Activated naive CD8-positive, alpha-beta T cell treated with anti-CD3 and anti-CD28 coated beads, Interleukin-2, amount 10 ng/mL, durations not matched to agents 7 days and 5 days (primary cell): ENCODE results near the gene ACTN1. TPM values are rescaled to one million over a fixed set of nuclear protein-coding genes. Genes with fewer than 3 reads are reported as not detected.
"Not testable (repeated sequence)": the region's sequence is repeated elsewhere in the genome, so short reads cannot be mapped to it uniquely, and the experiment has no call there.

Source experiments
- ATAC-seq: fragments of 150-1000 bp; cut with Tn5 transposase; one replicate; pipeline ENCODE4 v1.10.0; 2021; ENCODE audit warnings: low read depth, moderate library complexity
- POLR2A ChIA-PET: fragments of 350-600 bp; sonication (Branson Sonifier 250); formaldehyde crosslinking; loops from one replicate; lab custom pipeline; 2021; ENCODE audit warnings: antibody characterized with exemption; lab: Charles Lee
- DNase-seq: peaks from one replicate; pipeline ENCODE4 v3.0.0; 2021
- H3K27ac Mint-ChIP-seq: one replicate; pipeline ENCODE4 v1.8.0; 2022; ENCODE audit warnings: mild to moderate bottlenecking, mixed read lengths
- H3K27me3 Mint-ChIP-seq: one replicate; pipeline ENCODE4 v1.8.0; 2022; ENCODE audit warnings: mild to moderate bottlenecking, moderate library complexity, mixed read lengths
- H3K36me3 Mint-ChIP-seq: one replicate; pipeline ENCODE4 v1.8.0; 2021; ENCODE audit warnings: mild to moderate bottlenecking, mixed read lengths
- H3K4me1 Mint-ChIP-seq: one replicate; pipeline ENCODE4 v1.8.0; 2021; ENCODE audit warnings: mixed read lengths
- H3K4me3 Mint-ChIP-seq: one replicate; pipeline ENCODE4 v1.8.0; 2022; ENCODE audit warnings: mild to moderate bottlenecking, moderate library complexity, mixed read lengths
- H3K9me3 Mint-ChIP-seq: one replicate; pipeline ENCODE4 v1.8.0; 2021; ENCODE audit warnings: mixed read lengths
- total RNA-seq, 2 experiments: library from RNA; stranded (reverse); gene quantifications; one replicate each; pipeline ENCODE4 v1.2.3, GENCODE V29; 2021

The ACTN1 gene
- total RNA-seq, 2 experiments from 2014 or later: 63.8 to 71.5 TPM

DNA sequence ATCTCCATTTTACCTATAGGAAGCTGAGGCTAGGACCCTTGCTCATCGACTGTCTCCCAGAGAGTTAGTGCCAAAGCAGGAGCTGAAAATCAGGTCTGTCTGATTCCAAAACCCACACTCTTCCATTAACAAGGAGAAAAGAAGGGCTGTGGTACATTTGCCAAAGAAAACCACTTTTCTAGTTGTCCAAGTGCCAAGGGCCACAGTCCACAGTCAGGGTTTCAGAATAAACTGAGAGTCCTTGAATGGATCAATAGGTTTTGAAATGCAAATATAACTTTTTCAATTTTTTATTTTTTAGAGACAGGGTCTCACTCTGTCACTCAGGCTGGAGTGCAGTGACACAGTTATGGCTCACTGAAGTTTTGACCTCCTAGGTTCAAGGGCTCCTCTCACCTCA is 130.8 kb downstream of the ACTN1 start:
- peaks cover 4% of the 10 kb centered on the region for H3K4me1 Mint-ChIP-seq
- DNase-seq (no peak), ATAC-seq (no peak)
- no peaks in the 10 kb centered on the region for H3K9me3 Mint-ChIP-seq
- H3K36me3 Mint-ChIP-seq: no peaks in the 10 kb centered on the region
- no peak overlapping the region for H3K4me3 Mint-ChIP-seq
- H3K27ac Mint-ChIP-seq: no peak overlapping the region
- no peaks in the 10 kb centered on the region for H3K27me3 Mint-ChIP-seq
- POLR2A ChIA-PET: no interaction called here

- H3K4me1 Mint-ChIP-seq, H3K27me3 Mint-ChIP-seq, ATAC-seq, H3K4me3 Mint-ChIP-seq, H3K9me3 Mint-ChIP-seq, POLR2A ChIA-PET, H3K36me3 Mint-ChIP-seq, H3K27ac Mint-ChIP-seq, DNase-seq: not testable (repeated sequence)
Observed at GRCh38 chr14:68847640-68848039, 131.5 kb downstream of the ACTN1 start.

- POLR2A ChIA-PET: no interaction called here
- ATAC-seq (no peak), DNase-seq (no peak)
- Mint-ChIP-seq H3K4me3 (no peak overlapping the region), H3K9me3 (no peaks in the 10 kb centered on the region), H3K27me3 (no peaks in the 10 kb centered on the region), H3K4me1 (peaks cover 8% of the 10 kb centered on the region), H3K36me3 (no peaks in the 10 kb centered on the region), H3K27ac (no peak overlapping the region)
Observed at GRCh38 chr14:68846466-68846865, 132.6 kb downstream of the ACTN1 start.

DNA sequence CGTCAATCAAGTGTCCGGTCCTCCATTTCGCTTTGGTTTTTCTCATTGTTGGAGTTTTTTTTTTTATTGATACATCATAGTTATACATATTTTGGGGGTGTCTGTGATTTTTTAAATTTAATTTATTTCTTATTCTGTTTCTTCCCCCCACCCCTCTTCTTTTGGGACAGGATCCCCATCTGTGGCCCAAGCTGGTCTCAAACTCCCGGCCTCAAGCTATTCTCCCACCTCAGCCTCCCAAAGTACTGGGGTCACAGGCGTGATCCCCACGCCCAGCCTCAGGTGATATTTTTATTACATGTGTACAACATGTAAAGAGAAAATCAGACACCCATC is 134.9 kb downstream of the ACTN1 start:
- Mint-ChIP-seq H3K36me3 (peaks cover 5% of the 10 kb centered on the region), H3K4me1 (peaks cover 16% of the 10 kb centered on the region), H3K4me3 (no peak overlapping the region), H3K27me3 (no peaks in the 10 kb centered on the region), H3K27ac (no peak overlapping the region), H3K9me3 (peaks cover 3% of the 10 kb centered on the region)
- no peak for DNase-seq
- ATAC-seq: no peak
- POLR2A ChIA-PET: interaction anchor here (0.6 to 1.0 kb wide), 4 partner anchors 25 to 49 kb away, joined by 3 to 5 read pairs (median 4); no protein-coding TSS in a partner anchor

DNA sequence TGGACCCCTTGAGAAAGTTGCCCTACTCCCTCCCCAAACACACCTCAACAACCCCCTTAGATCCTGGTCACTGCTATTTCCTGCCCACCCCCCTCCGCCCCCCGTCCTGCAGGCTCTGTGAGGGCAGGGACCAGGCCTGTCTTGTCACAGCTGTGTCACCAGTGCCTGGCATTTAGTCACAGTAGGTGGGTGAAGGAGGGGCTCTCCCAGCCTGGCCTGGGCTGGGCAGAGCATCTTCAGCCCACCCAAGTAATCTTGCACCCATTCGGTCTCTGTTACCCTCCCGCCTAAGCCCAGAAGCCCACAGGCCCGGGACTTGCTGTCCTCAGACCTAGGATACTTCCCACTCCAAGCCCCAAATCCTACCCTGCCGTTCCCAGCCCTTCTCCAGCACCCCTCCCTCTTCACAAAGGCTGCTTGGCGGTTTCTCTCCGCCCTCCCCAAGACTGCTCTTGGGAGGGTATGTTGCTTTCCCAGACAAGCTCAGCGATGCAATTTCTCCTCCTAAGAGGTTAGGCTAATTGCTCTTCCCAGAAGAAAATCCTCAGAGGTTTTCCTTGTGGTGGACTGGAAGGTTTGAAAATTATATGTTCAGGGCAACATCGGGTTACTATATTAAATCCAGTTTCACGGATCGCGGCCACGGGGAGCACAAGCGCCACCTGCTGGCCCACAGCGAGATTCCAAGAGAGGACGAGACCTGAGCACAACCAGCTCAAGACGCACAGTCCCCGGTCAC is 135.5 kb downstream of the ACTN1 start:
- ATAC-seq (peak; percentile 76), DNase-seq (peak; percentile 81)
- Mint-ChIP-seq H3K27me3 (no peaks in the 10 kb centered on the region), H3K4me3 (peak overlapping the region; percentile 40), H3K36me3 (peaks cover 7% of the 10 kb centered on the region), H3K4me1 (peaks cover 16% of the 10 kb centered on the region), H3K9me3 (peaks cover 4% of the 10 kb centered on the region), H3K27ac (no peak overlapping the region)
- POLR2A ChIA-PET: interaction anchor here (0.9 to 1.0 kb wide), 3 partner anchors 24 to 48 kb away, joined by 3 to 5 read pairs (median 4); no protein-coding TSS in a partner anchor

GRCh38 chr14:68842298-68842697 is 136.8 kb downstream of the ACTN1 start:
- H3K9me3 Mint-ChIP-seq: peaks cover 4% of the 10 kb centered on the region
- peaks cover 8% of the 10 kb centered on the region for H3K36me3 Mint-ChIP-seq
- POLR2A ChIA-PET: interaction anchor here (0.8 kb wide), 1 partner anchor 49 kb away, joined by 3 read pairs; the partner anchor contains the start of gene ZFP36L1
- peaks cover 16% of the 10 kb centered on the region for H3K4me1 Mint-ChIP-seq
- ATAC-seq: no peak
- no peak overlapping the region for H3K4me3 Mint-ChIP-seq
- no peaks in the 10 kb centered on the region for H3K27me3 Mint-ChIP-seq
- no peak overlapping the region for H3K27ac Mint-ChIP-seq
- no peak for DNase-seq

GRCh38 chr14:68841016-68841809 is 137.9 kb downstream of the ACTN1 start:
- no peak for DNase-seq
- Mint-ChIP-seq H3K4me1 (peaks cover 16% of the 10 kb centered on the region), H3K9me3 (peaks cover 10% of the 10 kb centered on the region), H3K27me3 (no peaks in the 10 kb centered on the region), H3K36me3 (peaks cover 11% of the 10 kb centered on the region), H3K4me3 (no peak overlapping the region), H3K27ac (peak overlapping the region; percentile 28)
- POLR2A ChIA-PET: interaction anchor here (0.6 kb wide), 1 partner anchor 26 kb away, joined by 3 read pairs; no protein-coding TSS in a partner anchor
- ATAC-seq: peak; percentile 28

- peaks cover 15% of the 10 kb centered on the region for H3K9me3 Mint-ChIP-seq
- no peak overlapping the region for H3K4me3 Mint-ChIP-seq
- ATAC-seq (no peak), DNase-seq (no peak)
- H3K4me1 Mint-ChIP-seq: peaks cover 17% of the 10 kb centered on the region
- POLR2A ChIA-PET: no interaction called here
- no peak overlapping the region for H3K27ac Mint-ChIP-seq
- H3K27me3 Mint-ChIP-seq: no peaks in the 10 kb centered on the region
- H3K36me3 Mint-ChIP-seq: peaks cover 11% of the 10 kb centered on the region
Observed at GRCh38 chr14:68840454-68840853, 138.6 kb downstream of the ACTN1 start.

DNA sequence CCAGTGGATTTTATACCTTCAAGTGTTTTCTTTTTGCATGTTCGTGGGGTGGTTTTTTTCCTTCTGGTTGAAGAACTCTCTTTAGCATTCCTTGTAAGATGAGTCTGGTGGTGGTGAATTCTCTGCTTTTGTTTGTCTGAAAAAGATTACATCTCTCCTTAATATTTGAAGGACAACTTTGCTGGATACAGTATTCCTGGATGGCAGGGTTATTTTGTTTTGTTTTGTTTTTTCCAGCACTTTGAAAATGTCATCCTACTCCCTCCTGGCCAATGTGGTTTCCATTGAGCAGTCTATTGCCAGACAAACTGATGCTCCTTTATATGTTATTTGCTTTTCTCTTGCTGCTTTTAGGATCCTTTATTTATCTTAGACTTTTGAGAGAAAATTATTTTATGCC is 143.0 kb downstream of the ACTN1 start:
- no peak overlapping the region for H3K27ac Mint-ChIP-seq
- peaks cover 20% of the 10 kb centered on the region for H3K9me3 Mint-ChIP-seq
- peaks cover 6% of the 10 kb centered on the region for H3K4me1 Mint-ChIP-seq
- H3K27me3 Mint-ChIP-seq: peaks cover 4% of the 10 kb centered on the region
- no peak for DNase-seq
- H3K4me3 Mint-ChIP-seq: no peak overlapping the region
- H3K36me3 Mint-ChIP-seq: peaks cover 11% of the 10 kb centered on the region
- no peak for ATAC-seq
- POLR2A ChIA-PET: no interaction called here

DNA sequence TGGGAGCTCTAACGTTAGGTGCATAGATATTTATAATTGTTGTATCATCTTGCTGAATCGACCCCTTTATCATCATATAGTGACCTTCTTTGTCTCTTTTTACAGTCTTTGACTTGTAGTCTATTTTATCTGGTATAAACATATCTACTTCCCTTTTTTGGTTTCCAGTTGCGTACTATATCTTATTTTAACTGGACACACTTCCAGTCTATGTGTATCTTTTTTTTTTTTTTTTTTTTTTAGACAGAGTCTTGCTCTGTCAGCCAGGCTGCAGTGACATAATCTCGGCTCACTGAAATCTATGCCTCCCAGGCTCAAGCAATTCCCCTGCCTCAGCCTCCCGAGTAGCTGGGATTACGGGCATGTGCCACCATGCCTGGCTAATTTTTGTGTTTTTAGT is 144.3 kb downstream of the ACTN1 start:
- Mint-ChIP-seq H3K4me1 (peaks cover 1% of the 10 kb centered on the region), H3K9me3 (peaks cover 20% of the 10 kb centered on the region), H3K27ac (no peak overlapping the region), H3K4me3 (no peak overlapping the region), H3K36me3 (peaks cover 11% of the 10 kb centered on the region), H3K27me3 (peaks cover 4% of the 10 kb centered on the region)
- POLR2A ChIA-PET: no interaction called here
- DNase-seq: no peak
- no peak for ATAC-seq

DNA sequence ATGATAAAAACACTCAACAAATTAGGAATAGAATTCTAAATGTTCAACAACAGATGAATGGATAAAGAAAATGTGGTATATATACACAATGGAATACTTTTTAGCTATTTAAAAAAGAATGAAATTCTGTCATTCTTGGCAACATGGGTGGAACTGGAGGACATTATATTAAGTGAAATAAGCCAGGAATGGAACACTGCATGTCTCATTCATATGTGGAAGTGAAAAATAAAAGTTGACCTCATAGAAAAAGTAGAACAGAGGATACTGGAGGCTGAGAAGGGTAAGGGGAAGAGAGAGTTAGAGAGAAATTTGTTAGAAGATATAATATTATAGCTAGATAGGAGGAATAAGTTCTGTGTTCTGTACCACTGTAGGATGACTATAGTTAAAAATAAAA is 150.4 kb downstream of the ACTN1 start:
- Mint-ChIP-seq H3K27me3 (peaks cover 6% of the 10 kb centered on the region), H3K9me3 (peaks cover 5% of the 10 kb centered on the region), H3K4me3 (no peak overlapping the region), H3K27ac (no peak overlapping the region), H3K4me1 (peaks cover 2% of the 10 kb centered on the region), H3K36me3 (no peaks in the 10 kb centered on the region)
- ATAC-seq: no peak
- POLR2A ChIA-PET: no interaction called here
- DNase-seq: no peak

DNA sequence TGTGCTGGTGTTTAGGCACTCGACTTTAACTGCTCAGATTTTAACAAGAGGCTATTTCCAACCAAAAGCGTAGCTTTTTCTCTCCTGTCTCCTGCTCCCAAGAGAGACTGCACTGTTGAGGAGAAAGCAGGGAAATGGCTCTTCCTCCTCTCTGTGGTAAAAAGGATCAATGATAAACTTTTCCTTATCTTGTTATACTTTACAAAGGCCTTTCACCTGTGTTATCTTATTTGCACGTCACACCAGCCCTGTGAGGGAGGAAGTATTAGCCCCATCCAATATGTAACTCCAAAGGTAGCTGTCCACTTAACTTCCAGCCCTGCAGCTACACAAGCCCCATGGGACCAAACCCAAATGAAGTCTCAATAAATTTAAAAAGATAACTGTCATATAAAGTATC is 153.4 kb downstream of the ACTN1 start:
- DNase-seq: no peak
- POLR2A ChIA-PET: no interaction called here

DNA sequence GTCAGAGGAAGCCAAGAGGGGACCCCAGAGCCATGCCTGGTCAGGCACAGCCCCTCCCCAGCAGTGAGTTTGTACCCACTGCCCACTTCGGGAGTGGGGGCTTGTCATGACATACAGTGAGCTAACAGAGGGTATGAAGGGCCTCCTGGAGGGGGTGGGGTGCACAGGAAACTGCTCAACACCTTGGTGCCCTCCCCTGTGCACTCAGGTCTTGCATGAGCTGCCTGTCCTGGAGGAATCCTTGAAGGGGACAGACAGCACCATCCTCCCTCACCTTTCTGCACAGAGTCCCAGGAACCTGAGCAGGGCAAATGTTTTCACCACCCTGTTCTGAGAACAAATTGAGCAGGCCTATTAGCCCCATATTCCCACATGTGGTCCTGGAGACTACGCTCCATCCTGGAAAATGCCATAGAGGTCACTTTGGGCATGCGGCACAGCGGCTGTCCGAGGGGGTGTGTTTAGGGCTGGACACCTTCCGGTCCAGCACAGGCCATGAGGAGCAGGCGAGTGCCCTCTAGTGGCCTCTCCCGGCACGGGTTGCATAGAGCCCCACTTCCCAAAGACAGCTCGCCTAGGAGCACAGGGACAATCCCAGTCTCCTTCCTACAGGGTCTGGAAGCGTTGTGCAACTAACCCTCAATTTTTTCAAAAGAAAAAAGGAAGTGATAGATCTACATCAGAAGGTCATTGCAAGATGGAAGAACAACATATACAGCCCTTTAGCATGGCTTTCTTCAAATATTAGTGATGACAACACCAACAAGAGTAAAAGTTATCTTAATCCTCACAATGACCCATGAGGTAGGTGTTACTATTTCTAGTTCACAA is 154.4 kb downstream of the ACTN1 start:
- Mint-ChIP-seq H3K4me1 (peaks cover 20% of the 10 kb centered on the region), H3K4me3 (no peak overlapping the region)
- POLR2A ChIA-PET: no interaction called here

More for the DNA sequence above, 153.4 kb downstream of the ACTN1 start:
- Mint-ChIP-seq H3K9me3 (no peaks in the 10 kb centered on the region), H3K4me3 (no peak overlapping the region), H3K27ac (no peak overlapping the region), H3K27me3 (peaks cover 2% of the 10 kb centered on the region), H3K36me3 (no peaks in the 10 kb centered on the region), H3K4me1 (peaks cover 11% of the 10 kb centered on the region)
- no peak for ATAC-seq

More for the DNA sequence above, 154.4 kb downstream of the ACTN1 start:
- Mint-ChIP-seq H3K9me3 (no peaks in the 10 kb centered on the region), H3K36me3 (no peaks in the 10 kb centered on the region), H3K27me3 (peaks cover 2% of the 10 kb centered on the region), H3K27ac (no peak overlapping the region)
- DNase-seq (peak; percentile 47), ATAC-seq (no peak)
